A549 (cell line): ENCODE data around the gene SAMMSON. TPM values are rescaled to one million over a fixed set of nuclear protein-coding genes. Genes with fewer than 3 reads are reported as not detected.

Experiments
- ATAC-seq, 2 experiments: fragments of 200-7000 bp in 1 of 2; fragments of >200 bp in 1 of 2; cut with Nextera tagmentation in 1 of 2; cut with Tn5 transposase in 1 of 2; 3 replicates each; pipeline versions ENCODE4 v1.8.0 to v1.9.1; 2018 to 2020; ENCODE audit warnings: mild to moderate bottlenecking in 1 of 2, moderate library complexity in 1 of 2
- CTCF ChIA-PET: fragments of 300-600 bp; sonication (Branson Sonifier 250); formaldehyde crosslinking; extraction: SDS; loops from one replicate; lab custom pipeline; 2021; ENCODE audit warnings: antibody characterized with exemption, inconsistent platforms; lab: Yijun Ruan, JAX
- POLR2A ChIA-PET: fragments of 350-600 bp; formaldehyde crosslinking; extraction: SDS; loops from one replicate; lab custom pipeline; 2021; ENCODE audit warnings: antibody characterized with exemption, inconsistent platforms; lab: Yijun Ruan, JAX
- DNase-seq, 2 experiments: peaks; one replicate each; pipeline versions ENCODE4 v3.0.0 to v3.0.0-alpha.2; 2011 to 2016; ENCODE audit warnings: low read depth in 1 of 2, low spot score in 1 of 2
- FAIRE-seq: peaks from 2 replicates; lab custom pipeline; 2011; peaks lifted over from hg19 to GRCh38; lab: Jason Lieb, UNC
- H3K27ac ChIP-seq, 2 experiments: fragments of >200 bp; sonication (Bioruptor Twin); formaldehyde crosslinking; 3 replicates each; pipeline ENCODE4 v1.5.1; 2016 to 2017
- H3K4me1 ChIP-seq: fragments of >200 bp; sonication (Bioruptor Twin); formaldehyde crosslinking; 3 replicates; pipeline ENCODE4 v1.6.1; 2016
- H3K4me2 ChIP-seq: fragments of >200 bp; sonication (Bioruptor Twin); formaldehyde crosslinking; 3 replicates; pipeline ENCODE4 v1.6.1; 2016
- H3K4me3 ChIP-seq: fragments of >200 bp; sonication (Bioruptor Twin); formaldehyde crosslinking; 3 replicates; pipeline ENCODE4 v1.5.1; 2016
- H3K9me3 ChIP-seq: fragments of >200 bp; sonication (Bioruptor Twin); formaldehyde crosslinking; 3 replicates; pipeline ENCODE4 v1.6.1; 2016
- CTCF ChIP-seq: fragments of >200 bp; sonication (Bioruptor Twin); formaldehyde crosslinking; IDR thresholded peaks from 3 replicates; pipeline ENCODE4 v1.5.1; 2016
- E2F6 ChIP-seq: IDR thresholded peaks from 2 replicates; pipeline ENCODE4 v1.6.1; 2012; ENCODE audit warnings: low read depth, borderline replicate concordance
- ELK1 ChIP-seq: fragments of 150-350 bp; IDR thresholded peaks from 2 replicates; pipeline ENCODE4 v1.6.1; 2014; ENCODE audit warnings: low read depth, mild to moderate bottlenecking, low read length
- NPAS2 ChIP-seq: fragments of 250-450 bp; sonication (Bioruptor Pico); IDR thresholded peaks from 2 replicates; pipeline ENCODE4 v1.8.0; 2022; ENCODE audit warnings: mild to moderate bottlenecking, moderate library complexity, borderline replicate concordance
- PBX3 ChIP-seq: IDR thresholded peaks from 2 replicates; pipeline ENCODE4 v1.6.1; 2012
- RAD21 ChIP-seq, 2 experiments: fragments of >200 bp in 1 of 2; sonication (Bioruptor Twin) in 1 of 2; formaldehyde crosslinking in 1 of 2; IDR thresholded peaks in 1 of 2; conservative IDR thresholded peaks in 1 of 2; 2 replicates in 1 of 2; 3 replicates in 1 of 2; pipeline ENCODE4 v1.6.1; 2012 to 2018; ENCODE audit warnings: inconsistent platforms in 1 of 2
- REST ChIP-seq: fragments of 200-600 bp; sonication (generic); IDR thresholded peaks from 2 replicates; pipeline ENCODE4 v1.6.1; 2016; ENCODE audit warnings: antibody characterized with exemption, mild to moderate bottlenecking, moderate library complexity
- SMC3 ChIP-seq: fragments of >200 bp; sonication (Bioruptor Twin); formaldehyde crosslinking; IDR thresholded peaks from 3 replicates; pipeline ENCODE4 v1.6.1; 2018; ENCODE audit warnings: inconsistent platforms
- SREBF2 ChIP-seq: fragments of 450-650 bp; IDR thresholded peaks from 2 replicates; pipeline ENCODE4 v1.6.1; 2014; ENCODE audit warnings: mild to moderate bottlenecking, moderate library complexity
- USF2 ChIP-seq: fragments of 450-650 bp; IDR thresholded peaks from 2 replicates; pipeline ENCODE4 v1.6.1; 2014; ENCODE audit warnings: antibody characterized with exemption
- WGBS: methylation state at CpG from one replicate; pipeline ENCODE4 v1.1.6; 2017; ENCODE audit errors: missing lambda C conversion rate; 5-methylcytosine and 5-hydroxymethylcytosine counted together
- polyA plus RNA-seq, 4 experiments: library from polyadenylated mRNA; depleted of rRNA in 3 of 4; stranded (reverse); fragments of >200 nt; fragmentation: RNase III in 1 of 4; extraction: RNeasy Plus Mini Kit Qiagen cat#74134 plus additional on column Dnase treatment in 1 of 4; gene quantifications; 2 replicates in 3 of 4; 3 replicates in 1 of 4; pipeline ENCODE4 v1.2.3, GENCODE V29; 2011 to 2017

SAMMSON gene
- polyA plus RNA-seq, 2 of the 4 experiments (the other 2 are of a cell fraction): not detected

- no peak for TF ChIP-seq NPAS2
- no peak for TF ChIP-seq USF2
- TF ChIP-seq SREBF2: no peak
- TF ChIP-seq E2F6: no peak
- no peak for TF ChIP-seq ELK1
- TF ChIP-seq, all 56 proteins: peak for 0
Observed at GRCh38 chr3:70096376-70097066, 97.0 kb downstream of the SAMMSON start (continued).

- ChIA-PET POLR2A (no interaction called here), CTCF (interaction anchor here (1.0 to 1.5 kb wide), 4 partner anchors 10 to 1489 kb away, joined by 3 to 4 read pairs (median 4); no protein-coding TSS in a partner anchor)
- no peak for FAIRE-seq
- 89% methylated on average over 1 of the region's 1 CpG for WGBS
- Histone ChIP-seq H3K4me2 (no peak overlapping the region), H3K27ac (no peak overlapping the region), H3K4me1 (no peaks in the 10 kb centered on the region), H3K9me3 (no peaks in the 10 kb centered on the region), H3K4me3 (no peak overlapping the region)
- ATAC-seq: peak in 1 of 2 experiments; percentile 24; a peak in 1 of 6 replicates
- peak in 1 of 2 experiments; percentile 23 for DNase-seq
- TF ChIP-seq RAD21 (conservative IDR thresholded peaks at IDR 0.05 in 1 of 2, IDR thresholded peaks at IDR 0.05 in 1 of 2) (peak; percentile 50 to 56), CTCF (peak; percentile 25; the same call in 1 of the 3 replicates), REST (no peak), SMC3 (peak; percentile 28; the same call in 2 of the 3 replicates)
Observed at GRCh38 chr3:70097084-70097483, 97.6 kb downstream of the SAMMSON start.

- Histone ChIP-seq H3K27ac (no peak overlapping the region), H3K4me3 (no peak overlapping the region), H3K9me3 (no peaks in the 10 kb centered on the region), H3K4me2 (no peak overlapping the region), H3K4me1 (no peaks in the 10 kb centered on the region)
- no peak for TF ChIP-seq PBX3
- POLR2A ChIA-PET: no interaction called here
- CTCF ChIA-PET: interaction anchor here (0.6 to 2.1 kb wide), 4 partner anchors 13 to 67 kb away, joined by 3 to 8 read pairs (median 4); no protein-coding TSS in a partner anchor
- whole genome bisulfite sequencing: 68% methylated on average over 6 of the region's 6 CpGs
- DNase-seq (peak in 1 of 2 experiments; percentile 29), FAIRE-seq (no peak), ATAC-seq (peak in 1 of 2 experiments; percentile 51; a peak in 2 of 6 replicates)
Observed at GRCh38 chr3:70108072-70108471, 108.5 kb downstream of the SAMMSON start.
